HEK293 (cell line): ENCODE measurements around the gene DSE.

Experiments
- CTCF ChIA-PET: fragments of 350-600 bp; formaldehyde crosslinking; extraction: SDS; loops from one replicate; lab custom pipeline; 2021; ENCODE audit warnings: antibody characterized with exemption; lab: Yijun Ruan, JAX
- POLR2A ChIA-PET: fragments of 300-600 bp; formaldehyde crosslinking; extraction: SDS; loops from one replicate; lab custom pipeline; 2020; ENCODE audit warnings: antibody characterized with exemption, inconsistent platforms; lab: Yijun Ruan, JAX
- H3K27ac ChIP-seq: fragments of 200-500 bp; sonication (Bioruptor generic); 2 replicates; pipeline ENCODE4 v1.5.1; 2014; ENCODE audit warnings: low read depth, low read length, control low read depth, inconsistent platforms; ENCODE audit errors: extremely low read depth
- H3K36me3 ChIP-seq, 2 experiments: fragments of 200-500 bp in 1 of 2; sonication (Bioruptor generic) in 1 of 2; 1 replicate in 1 of 2; 2 replicates in 1 of 2; pipeline ENCODE4 v1.5.1; 2014 to 2017; ENCODE audit warnings: inconsistent platforms in 2 of 2, low read length in 2 of 2; ENCODE audit not compliant: control insufficient read depth in 2 of 2, insufficient read depth in 1 of 2
- H3K4me1 ChIP-seq: fragments of 200-500 bp; sonication (Bioruptor generic); 2 replicates; pipeline ENCODE4 v1.5.1; 2014; ENCODE audit warnings: mild to moderate bottlenecking, low read length, inconsistent platforms; ENCODE audit not compliant: control insufficient read depth, insufficient read depth
- H3K4me3 ChIP-seq: 2 replicates; pipeline ENCODE4 v1.5.1; 2011; ENCODE audit warnings: low read depth, mild to moderate bottlenecking, control low read depth, low read length, moderate library complexity
- H3K9me3 ChIP-seq: fragments of 200-500 bp; sonication (Bioruptor generic); 2 replicates; pipeline ENCODE4 v1.5.1; 2014; ENCODE audit warnings: low read depth, low read length, inconsistent platforms; ENCODE audit not compliant: control insufficient read depth, insufficient read depth
- EGR2 ChIP-seq: fragments of 450-650 bp; formaldehyde crosslinking; IDR thresholded peaks from 2 replicates; pipeline ENCODE4 v1.5.1; 2016; ENCODE audit warnings: low read depth, missing biosample characterization, missing genetic modification characterization
- FEZF1 ChIP-seq: fragments of 450-650 bp; formaldehyde crosslinking; IDR thresholded peaks from 2 replicates; pipeline ENCODE4 v1.5.1; 2016; ENCODE audit warnings: missing biosample characterization, missing genetic modification characterization
- IKZF3 ChIP-seq: fragments of 450-650 bp; IDR thresholded peaks from 2 replicates; pipeline ENCODE4 v1.5.0; 2018; ENCODE audit warnings: missing biosample characterization, mild to moderate bottlenecking, missing genetic modification characterization, moderate library complexity
- MEIS1 ChIP-seq: sonication (generic); formaldehyde crosslinking; IDR thresholded peaks from 2 replicates; pipeline ENCODE4 v1.8.1; 2022; ENCODE audit warnings: missing genetic modification reagents, mild to moderate bottlenecking, borderline replicate concordance
- TSHZ1 ChIP-seq: fragments of 450-650 bp; formaldehyde crosslinking; IDR thresholded peaks from 2 replicates; pipeline ENCODE4 v1.5.1; 2016; ENCODE audit warnings: missing biosample characterization, missing genetic modification characterization, borderline replicate concordance
- ZBTB1 ChIP-seq: fragments of 450-650 bp; formaldehyde crosslinking; IDR thresholded peaks from 2 replicates; pipeline ENCODE4 v1.5.1; 2016; ENCODE audit warnings: missing biosample characterization, missing genetic modification characterization
- ZBTB21 ChIP-seq: fragments of 450-650 bp; formaldehyde crosslinking; IDR thresholded peaks from 2 replicates; pipeline ENCODE4 v1.5.1; 2017; ENCODE audit warnings: missing biosample characterization, missing genetic modification characterization
- ZBTB26 ChIP-seq: fragments of 450-650 bp; formaldehyde crosslinking; optimal IDR thresholded peaks from 2 replicates; pipeline ENCODE3; 2016; ENCODE audit warnings: missing biosample characterization, mild to moderate bottlenecking, missing genetic modification characterization
- ZFP37 ChIP-seq: fragments of 450-650 bp; formaldehyde crosslinking; IDR thresholded peaks from 2 replicates; pipeline ENCODE4 v1.5.1; 2016; ENCODE audit warnings: missing biosample characterization, missing genetic modification characterization
- ZIC2 ChIP-seq: fragments of 450-650 bp; formaldehyde crosslinking; IDR thresholded peaks from 2 replicates; pipeline ENCODE4 v1.5.1; 2016; ENCODE audit warnings: missing biosample characterization, missing genetic modification characterization
- ZNF10 ChIP-seq: fragments of 450-650 bp; formaldehyde crosslinking; IDR thresholded peaks from 2 replicates; pipeline ENCODE4 v1.5.1; 2017; ENCODE audit warnings: missing biosample characterization, missing genetic modification characterization
- ZNF112 ChIP-seq: fragments of 450-650 bp; formaldehyde crosslinking; IDR thresholded peaks from 2 replicates; pipeline ENCODE4 v1.5.0; 2017; ENCODE audit warnings: missing biosample characterization, missing genetic modification characterization
- ZNF121 ChIP-seq: fragments of 450-650 bp; formaldehyde crosslinking; IDR thresholded peaks from 2 replicates; pipeline ENCODE4 v1.5.1; 2016; ENCODE audit warnings: missing biosample characterization, missing genetic modification characterization
- ZNF132 ChIP-seq: fragments of 450-650 bp; formaldehyde crosslinking; IDR thresholded peaks from 2 replicates; pipeline ENCODE4 v1.5.1; 2017; ENCODE audit warnings: missing biosample characterization, missing genetic modification characterization, borderline replicate concordance
- ZNF239 ChIP-seq: fragments of 450-650 bp; formaldehyde crosslinking; IDR thresholded peaks from 2 replicates; pipeline ENCODE4 v1.5.1; 2016; ENCODE audit warnings: missing biosample characterization, missing genetic modification characterization
- ZNF311 ChIP-seq: fragments of 450-650 bp; formaldehyde crosslinking; IDR thresholded peaks from 2 replicates; pipeline ENCODE4 v1.5.1; 2017; ENCODE audit warnings: missing biosample characterization, missing genetic modification characterization, borderline replicate concordance
- ZNF335 ChIP-seq: fragments of 450-650 bp; formaldehyde crosslinking; conservative IDR thresholded peaks from 2 replicates; pipeline ENCODE4 v1.5.1; 2016; ENCODE audit warnings: missing biosample characterization, missing genetic modification characterization
- ZNF341 ChIP-seq: fragments of 450-650 bp; formaldehyde crosslinking; IDR thresholded peaks from 2 replicates; pipeline ENCODE4; 2016; ENCODE audit warnings: low read depth, missing biosample characterization, missing genetic modification characterization
- ZNF404 ChIP-seq: fragments of 450-650 bp; formaldehyde crosslinking; IDR thresholded peaks from 2 replicates; pipeline ENCODE4 v1.5.1; 2017; ENCODE audit warnings: missing biosample characterization, missing genetic modification characterization
- ZNF416 ChIP-seq: fragments of 450-650 bp; formaldehyde crosslinking; IDR thresholded peaks from 2 replicates; pipeline ENCODE4 v1.5.1; 2016; ENCODE audit warnings: missing biosample characterization, missing genetic modification characterization
- ZNF449 ChIP-seq: fragments of 450-650 bp; formaldehyde crosslinking; IDR thresholded peaks from 2 replicates; pipeline ENCODE4 v1.5.1; 2017; ENCODE audit warnings: missing biosample characterization, mild to moderate bottlenecking, missing genetic modification characterization, moderate library complexity
- ZNF513 ChIP-seq: fragments of 450-650 bp; IDR thresholded peaks from 2 replicates; pipeline ENCODE4 v1.5.1; 2018; ENCODE audit warnings: missing biosample characterization, missing genetic modification characterization
- ZNF548 ChIP-seq: fragments of 450-650 bp; formaldehyde crosslinking; IDR thresholded peaks from 2 replicates; pipeline ENCODE4 v1.5.1; 2016; ENCODE audit warnings: missing biosample characterization, missing genetic modification characterization
- ZNF596 ChIP-seq: fragments of 450-650 bp; IDR thresholded peaks from 2 replicates; pipeline ENCODE4 v1.5.0; 2018; ENCODE audit warnings: missing biosample characterization, mild to moderate bottlenecking, missing genetic modification characterization, moderate library complexity
- ZNF600 ChIP-seq: fragments of 450-650 bp; formaldehyde crosslinking; IDR thresholded peaks from 2 replicates; pipeline ENCODE4 v1.5.1; 2016; ENCODE audit warnings: missing biosample characterization, missing genetic modification characterization
- ZNF677 ChIP-seq: fragments of 450-650 bp; IDR thresholded peaks from 2 replicates; pipeline ENCODE4 v1.5.0; 2018; ENCODE audit warnings: missing biosample characterization, mild to moderate bottlenecking, missing genetic modification characterization, moderate library complexity
- ZNF76 ChIP-seq: fragments of 450-650 bp; formaldehyde crosslinking; IDR thresholded peaks from 2 replicates; pipeline ENCODE4; 2016; ENCODE audit warnings: low read depth, missing biosample characterization, missing genetic modification characterization, borderline replicate concordance
- ZNF785 ChIP-seq: fragments of 450-650 bp; formaldehyde crosslinking; IDR thresholded peaks from 2 replicates; pipeline ENCODE4 v1.5.1; 2016; ENCODE audit warnings: missing biosample characterization, missing genetic modification characterization
- ZXDB ChIP-seq: fragments of 450-650 bp; formaldehyde crosslinking; IDR thresholded peaks from 2 replicates; pipeline ENCODE4 v1.5.1; 2016; ENCODE audit warnings: missing biosample characterization, missing genetic modification characterization

The DSE gene

GRCh38 chr6:116393430-116393829, 22.7 kb downstream of the DSE start:
- ChIA-PET POLR2A (interaction anchor here (0.8 kb wide), 1 partner anchor 22 kb away, joined by 3 read pairs; no protein-coding TSS in a partner anchor), CTCF (interaction anchor here (0.5 to 3.3 kb wide), 9 partner anchors 10 to 177 kb away, joined by 3 to 15 read pairs (median 5); no protein-coding TSS in a partner anchor)
- Histone ChIP-seq H3K36me3 (no peaks in the 10 kb centered on the region), H3K27ac (no peak overlapping the region), H3K4me3 (no peak overlapping the region), H3K9me3 (no peaks in the 10 kb centered on the region), H3K4me1 (peaks cover 11% of the 10 kb centered on the region)
- no peak for TF ChIP-seq FEZF1 (tag by site-specific recombination)
- no peak for TF ChIP-seq ZBTB26 (tag by site-specific recombination)
- TF ChIP-seq ZNF76: no peak
- no peak for TF ChIP-seq ZNF416 (tag by site-specific recombination)
- TF ChIP-seq ZXDB (tag by site-specific recombination): no peak
- no peak for TF ChIP-seq ZNF596 (tag by site-specific recombination)
- TF ChIP-seq ZBTB21 (tag by site-specific recombination): no peak
- no peak for TF ChIP-seq ZNF600 (tag by site-specific recombination)
- TF ChIP-seq EGR2 (tag by site-specific recombination): no peak
- TF ChIP-seq IKZF3: no peak
- TF ChIP-seq ZNF239: no peak
- no peak for TF ChIP-seq ZNF10
- no peak for TF ChIP-seq ZNF341 (tag by site-specific recombination)
- no peak for TF ChIP-seq ZNF121 (tag by site-specific recombination)
- no peak for TF ChIP-seq ZNF513
- no peak for TF ChIP-seq ZFP37 (tag by site-specific recombination)
- TF ChIP-seq ZIC2 (tag by site-specific recombination): no peak
- no peak for TF ChIP-seq MEIS1 (CRISPR knock-in tag)
- TF ChIP-seq ZNF449 (tag by site-specific recombination): no peak

- Histone ChIP-seq H3K4me1 (peaks cover 14% of the 10 kb centered on the region), H3K9me3 (no peaks in the 10 kb centered on the region), H3K27ac (no peak overlapping the region), H3K36me3 (peaks cover 0 to 10% of the 10 kb centered on the region in 2 experiments; a peak in 1 of 3 replicates), H3K4me3 (no peak overlapping the region)
- CTCF ChIA-PET: interaction anchor here (1.2 to 1.6 kb wide), 2 partner anchors 49 to 108 kb away, joined by 4 read pairs; no protein-coding TSS in a partner anchor
- POLR2A ChIA-PET: no interaction called here
- TF ChIP-seq ZNF404 (no peak), ZNF239 (no peak), ZNF112 (tag by site-specific recombination) (no peak), ZNF677 (tag by site-specific recombination) (no peak), ZBTB1 (tag by site-specific recombination) (no peak), ZNF513 (no peak), ZNF785 (tag by site-specific recombination) (no peak), ZNF132 (tag by site-specific recombination) (no peak), ZNF311 (tag by site-specific recombination) (no peak), ZNF548 (tag by site-specific recombination) (no peak), TSHZ1 (tag by site-specific recombination) (no peak), ZNF335 (tag by site-specific recombination) (no peak)
These were observed 24.9 kb downstream of the DSE start for GRCh38 chr6:116395647-116396046.
